ENCODE results near the gene ERC2.

The ERC2 gene

GRCh38 chr3:55476515-55476914 is 991.8 kb downstream of the ERC2 start:
- H3K4me1 Mint-ChIP-seq: no peaks in the 10 kb centered on the region
- ATAC-seq (no peak), DNase-seq (ENCODE audit: low spot score in 2 of 2) (no peak)
- no peaks in the 10 kb centered on the region for H3K36me3 Mint-ChIP-seq
- no peak overlapping the region for H3K4me3 Mint-ChIP-seq
- peaks cover 9% of the 10 kb centered on the region for H3K9me3 Mint-ChIP-seq
- H3K27ac Mint-ChIP-seq: no peak overlapping the region

- no peak for ATAC-seq
- H3K4me3 Mint-ChIP-seq: no peak overlapping the region
- no peaks in the 10 kb centered on the region for H3K4me1 Mint-ChIP-seq
These were observed 994.0 kb downstream of the ERC2 start for GRCh38 chr3:55474213-55474632.

DNA sequence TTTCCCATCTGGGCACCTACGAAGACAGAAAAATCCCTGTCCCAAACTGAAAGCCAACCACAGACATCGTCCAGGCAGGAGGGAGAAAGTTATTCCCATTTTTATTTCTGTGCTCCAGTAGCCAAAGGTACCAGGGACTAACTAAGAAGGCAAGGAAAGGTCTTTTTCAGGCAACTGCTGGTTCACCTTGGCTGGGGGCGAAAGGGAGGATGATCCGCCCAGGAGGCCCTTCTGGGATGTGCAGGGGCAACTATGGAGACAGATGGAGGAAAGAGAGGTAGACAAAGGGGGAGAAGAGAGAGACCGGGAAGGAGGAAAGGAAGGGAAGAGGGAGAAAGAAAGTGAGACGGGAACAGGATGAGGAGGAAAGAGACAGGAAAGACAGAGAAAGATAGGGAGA is 994.5 kb downstream of the ERC2 start:
- no peaks in the 10 kb centered on the region for H3K4me1 Mint-ChIP-seq
- H3K9me3 Mint-ChIP-seq: peaks cover 9% of the 10 kb centered on the region
- H3K36me3 Mint-ChIP-seq: no peaks in the 10 kb centered on the region
- DNase-seq (ENCODE audit: low spot score in 2 of 2) (no peak), ATAC-seq (no peak)
- no peak overlapping the region for H3K27ac Mint-ChIP-seq
- H3K4me3 Mint-ChIP-seq: no peak overlapping the region

More at GRCh38 chr3:55474213-55474632, 994.0 kb downstream of the ERC2 start:
- Mint-ChIP-seq H3K9me3 (peaks cover 9% of the 10 kb centered on the region), H3K27ac (no peak overlapping the region), H3K36me3 (no peaks in the 10 kb centered on the region)
- DNase-seq (ENCODE audit: low spot score in 2 of 2): no peak

GRCh38 chr3:55471522-55472280 is 996.6 kb downstream of the ERC2 start:
- Mint-ChIP-seq H3K4me1 (no peaks in the 10 kb centered on the region), H3K27ac (no peak overlapping the region), H3K9me3 (peaks cover 9% of the 10 kb centered on the region), H3K4me3 (no peak overlapping the region), H3K36me3 (no peaks in the 10 kb centered on the region)
- ATAC-seq: no peak
- no peak for DNase-seq (ENCODE audit: low spot score in 2 of 2)

GRCh38 chr3:55471084-55471483 is 997.2 kb downstream of the ERC2 start:
- Mint-ChIP-seq H3K36me3 (no peaks in the 10 kb centered on the region), H3K27ac (no peak overlapping the region), H3K4me1 (no peaks in the 10 kb centered on the region), H3K4me3 (no peak overlapping the region), H3K9me3 (peaks cover 9% of the 10 kb centered on the region)
- no peak for ATAC-seq
- no peak for DNase-seq (ENCODE audit: low spot score in 2 of 2)

DNA sequence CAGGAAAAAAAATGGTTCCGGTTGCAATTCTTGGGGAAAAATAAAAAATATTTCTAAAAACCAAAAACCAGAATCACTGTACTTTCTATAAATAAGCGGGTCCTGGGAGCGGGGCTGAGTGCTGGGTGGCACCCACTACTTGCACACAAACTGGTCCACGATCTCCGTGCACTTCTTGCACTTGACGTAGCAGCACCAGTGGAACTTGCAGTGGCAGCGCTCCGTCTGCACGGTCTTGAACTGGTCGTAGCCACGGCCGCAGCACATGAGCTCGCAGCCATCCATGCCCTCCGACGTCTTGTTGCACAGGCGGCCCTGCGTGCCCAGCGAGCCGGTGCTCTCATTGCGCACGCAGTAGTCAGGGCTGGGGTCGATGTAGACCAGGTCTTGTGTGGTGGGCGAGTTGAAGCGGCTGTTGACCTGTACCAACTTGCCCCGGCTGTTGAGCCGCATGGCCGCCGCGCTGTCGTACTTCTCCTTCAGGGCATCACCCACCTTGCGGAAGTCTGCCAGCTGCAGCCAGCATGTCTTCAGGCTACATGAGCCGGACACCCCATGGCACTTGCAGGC is 998.2 kb downstream of the ERC2 start:
- DNase-seq (ENCODE audit: low spot score in 2 of 2) (no peak), ATAC-seq (no peak)
- Mint-ChIP-seq H3K4me3 (no peak overlapping the region), H3K4me1 (no peaks in the 10 kb centered on the region), H3K27ac (no peak overlapping the region), H3K9me3 (peaks cover 9% of the 10 kb centered on the region), H3K36me3 (no peaks in the 10 kb centered on the region)

DNA sequence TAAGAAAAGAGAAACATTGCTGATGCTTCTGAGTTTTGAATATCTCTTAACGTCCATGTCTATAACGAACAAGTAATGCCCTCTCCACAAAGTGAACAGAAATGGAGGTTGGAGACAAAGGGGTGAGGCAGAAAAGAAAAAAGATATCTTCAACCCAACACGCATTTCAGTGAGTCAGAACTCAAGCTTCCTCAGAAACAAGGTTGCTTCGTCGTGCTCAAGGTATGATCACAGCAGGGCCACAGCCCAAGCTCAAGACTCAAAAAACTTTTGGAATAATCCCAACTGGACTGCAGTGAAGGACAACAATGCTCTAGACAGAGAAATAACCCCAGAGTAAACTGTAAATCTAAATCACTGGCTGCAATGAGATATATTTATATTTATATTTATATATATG is 1000.0 kb downstream of the ERC2 start:
- H3K4me3 Mint-ChIP-seq: no peak overlapping the region
- no peaks in the 10 kb centered on the region for H3K36me3 Mint-ChIP-seq
- no peak overlapping the region for H3K27ac Mint-ChIP-seq
- ATAC-seq (no peak), DNase-seq (ENCODE audit: low spot score in 2 of 2) (no peak)
- no peaks in the 10 kb centered on the region for H3K4me1 Mint-ChIP-seq
- peaks cover 3% of the 10 kb centered on the region for H3K9me3 Mint-ChIP-seq

- Mint-ChIP-seq H3K9me3 (peaks cover 3% of the 10 kb centered on the region), H3K27ac (no peak overlapping the region), H3K4me1 (no peaks in the 10 kb centered on the region), H3K4me3 (no peak overlapping the region), H3K36me3 (no peaks in the 10 kb centered on the region)
- no peak for DNase-seq (ENCODE audit: low spot score in 2 of 2)
- ATAC-seq: no peak
These were observed 1001.2 kb downstream of the ERC2 start for GRCh38 chr3:55467099-55467498.

DNA sequence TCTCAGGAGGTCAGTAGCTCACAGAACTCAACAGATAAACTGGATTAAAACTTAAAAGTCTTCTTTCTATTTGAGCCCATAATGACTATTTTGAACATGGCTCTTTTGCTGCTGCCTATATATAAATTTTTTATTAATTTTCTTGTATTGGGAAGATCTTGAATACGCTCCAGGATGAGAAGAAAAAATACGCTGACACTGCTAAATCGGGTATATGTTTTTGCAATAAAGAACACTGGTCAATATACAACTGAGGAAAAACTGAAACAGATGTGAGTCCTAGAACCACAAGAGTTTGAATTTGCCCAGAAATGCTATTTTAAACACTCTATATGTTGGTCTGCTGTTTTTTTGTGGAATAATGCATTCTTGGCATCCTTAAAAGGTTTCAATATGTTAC is 1001.7 kb downstream of the ERC2 start:
- Mint-ChIP-seq H3K36me3 (no peaks in the 10 kb centered on the region), H3K27ac (no peak overlapping the region)

DNA sequence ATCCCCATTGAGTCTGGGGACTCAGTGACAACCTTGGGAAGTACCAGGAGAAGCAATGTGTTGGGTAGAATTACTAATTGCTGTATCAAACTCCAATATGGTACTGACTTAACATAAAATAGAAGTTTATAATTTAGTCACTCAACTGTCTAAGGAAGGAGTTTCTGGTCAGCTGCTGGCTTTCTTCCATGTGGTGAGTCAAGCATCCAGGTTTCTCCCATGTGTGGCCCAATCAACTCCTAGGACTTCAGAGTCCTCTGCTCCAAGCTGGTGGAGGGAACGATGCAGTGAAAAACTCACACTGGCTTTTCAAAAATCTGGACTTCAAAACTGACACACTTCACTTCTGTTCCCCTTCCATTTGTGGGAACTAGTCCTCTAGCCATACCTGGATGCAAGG is 1006.4 kb downstream of the ERC2 start:
- DNase-seq (ENCODE audit: low spot score in 2 of 2) (no peak), ATAC-seq (no peak)
- no peak overlapping the region for H3K27ac Mint-ChIP-seq
- H3K4me1 Mint-ChIP-seq: no peaks in the 10 kb centered on the region
- no peak overlapping the region for H3K4me3 Mint-ChIP-seq
- H3K9me3 Mint-ChIP-seq: peaks cover 6% of the 10 kb centered on the region
- H3K36me3 Mint-ChIP-seq: no peaks in the 10 kb centered on the region

More for the DNA sequence above, 1001.7 kb downstream of the ERC2 start:
- H3K9me3 Mint-ChIP-seq: peaks cover 3% of the 10 kb centered on the region
- ATAC-seq: no peak
- H3K4me1 Mint-ChIP-seq: no peaks in the 10 kb centered on the region
- no peak for DNase-seq (ENCODE audit: low spot score in 2 of 2)
- no peak overlapping the region for H3K4me3 Mint-ChIP-seq

DNA sequence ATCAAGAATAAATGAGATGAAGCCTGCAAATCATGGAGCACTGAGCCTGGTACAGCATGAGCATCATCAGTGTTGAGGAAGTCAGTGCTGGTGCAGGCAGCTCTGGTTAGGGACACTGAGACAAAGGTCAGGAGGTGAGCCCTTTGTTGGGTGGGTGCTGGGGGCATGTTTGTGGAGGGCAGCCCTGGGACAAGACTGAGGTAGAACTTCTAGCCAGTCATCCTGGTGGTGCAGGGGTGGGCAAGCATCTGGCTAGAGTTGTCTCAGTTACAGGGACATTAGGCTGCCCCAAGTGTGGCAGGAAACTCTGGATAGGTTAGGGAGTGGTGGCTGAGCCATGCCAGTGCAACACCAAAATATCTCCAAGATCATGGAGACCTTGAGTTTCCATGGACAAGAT is 1008.4 kb downstream of the ERC2 start:
- H3K9me3 Mint-ChIP-seq: peaks cover 6% of the 10 kb centered on the region

More for the DNA sequence above, 1008.4 kb downstream of the ERC2 start:
- DNase-seq (ENCODE audit: low spot score in 2 of 2) (no peak), ATAC-seq (no peak)
- Mint-ChIP-seq H3K27ac (no peak overlapping the region), H3K36me3 (no peaks in the 10 kb centered on the region), H3K4me3 (no peak overlapping the region), H3K4me1 (no peaks in the 10 kb centered on the region)

Measured in stimulated activated effector memory CD8-positive, alpha-beta T cell treated with anti-CD3 and anti-CD28 coated beads, Interleukin-12 subunit alpha, Interleukin-12 subunit beta, amount 100 ng/mL, for 72 hours (primary cell).